ENCODE measurements around the gene MPC2. TPM values are rescaled to one million over a fixed set of nuclear protein-coding genes. Genes with fewer than 3 reads are reported as not detected.
A peak's percentile ranks its signal among the peaks of the same experiment; 100 is the strongest.

MPC2 gene
- total and polyA plus RNA-seq, 2 experiments from 2014 or later = 56.8 to 231 TPM

DNA sequence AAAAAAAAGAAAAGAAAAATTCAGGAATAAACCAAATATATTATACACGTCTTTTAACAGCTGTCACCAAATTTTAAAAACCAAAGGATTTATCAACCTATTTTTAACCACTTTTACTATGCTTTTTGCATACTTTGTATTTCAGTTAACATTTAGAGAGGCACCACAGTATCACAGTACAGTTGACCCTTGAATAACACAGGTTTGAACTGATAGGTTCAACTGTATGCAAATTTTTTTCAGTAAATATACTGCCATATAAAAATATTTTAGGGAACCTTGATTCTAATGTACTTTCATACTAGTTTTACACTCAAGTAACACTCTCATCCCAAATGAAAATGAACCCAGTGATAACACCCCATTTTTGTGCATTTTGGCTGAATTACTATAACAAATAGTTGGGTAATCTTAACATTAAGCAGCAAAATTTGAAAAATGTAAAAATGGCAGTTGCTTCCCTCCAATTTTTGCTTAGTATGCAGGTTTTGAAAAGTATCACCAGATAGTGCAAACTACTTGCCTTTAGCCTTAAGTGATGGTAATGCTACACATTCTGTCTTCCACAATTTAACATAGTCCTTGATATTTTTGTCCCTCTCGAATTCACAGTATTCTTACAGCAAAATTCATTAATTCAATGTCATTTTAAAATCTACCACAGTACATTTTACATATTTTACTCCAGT lies 12.2 kb downstream of the MPC2 start:
- H3K4me3 ChIP-seq = no peak overlapping the region
- H3K27ac ChIP-seq = no peak overlapping the region
- no peaks in the 10 kb centered on the region for H3K9me3 ChIP-seq (ENCODE audit: low read depth)
- no peaks in the 10 kb centered on the region for H3K27me3 ChIP-seq
- peaks cover 6% of the 10 kb centered on the region for H3K4me1 ChIP-seq (ENCODE audit: low read depth)
- H3K36me3 ChIP-seq = peaks cover 7% of the 10 kb centered on the region
- TF ChIP-seq, protein P1, sequence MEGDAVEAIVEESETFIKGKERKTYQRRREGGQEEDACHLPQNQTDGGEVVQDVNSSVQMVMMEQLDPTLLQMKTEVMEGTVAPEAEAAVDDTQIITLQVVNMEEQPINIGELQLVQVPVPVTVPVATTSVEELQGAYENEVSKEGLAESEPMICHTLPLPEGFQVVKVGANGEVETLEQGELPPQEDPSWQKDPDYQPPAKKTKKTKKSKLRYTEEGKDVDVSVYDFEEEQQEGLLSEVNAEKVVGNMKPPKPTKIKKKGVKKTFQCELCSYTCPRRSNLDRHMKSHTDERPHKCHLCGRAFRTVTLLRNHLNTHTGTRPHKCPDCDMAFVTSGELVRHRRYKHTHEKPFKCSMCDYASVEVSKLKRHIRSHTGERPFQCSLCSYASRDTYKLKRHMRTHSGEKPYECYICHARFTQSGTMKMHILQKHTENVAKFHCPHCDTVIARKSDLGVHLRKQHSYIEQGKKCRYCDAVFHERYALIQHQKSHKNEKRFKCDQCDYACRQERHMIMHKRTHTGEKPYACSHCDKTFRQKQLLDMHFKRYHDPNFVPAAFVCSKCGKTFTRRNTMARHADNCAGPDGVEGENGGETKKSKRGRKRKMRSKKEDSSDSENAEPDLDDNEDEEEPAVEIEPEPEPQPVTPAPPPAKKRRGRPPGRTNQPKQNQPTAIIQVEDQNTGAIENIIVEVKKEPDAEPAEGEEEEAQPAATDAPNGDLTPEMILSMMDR (IDR thresholded peaks at IDR 0.05; ENCODE audit: low read depth, low read length) = no peak
- DNase-seq (ENCODE audit: low read depth in 1 of 2, low spot score in 1 of 2) = no peak

DNA sequence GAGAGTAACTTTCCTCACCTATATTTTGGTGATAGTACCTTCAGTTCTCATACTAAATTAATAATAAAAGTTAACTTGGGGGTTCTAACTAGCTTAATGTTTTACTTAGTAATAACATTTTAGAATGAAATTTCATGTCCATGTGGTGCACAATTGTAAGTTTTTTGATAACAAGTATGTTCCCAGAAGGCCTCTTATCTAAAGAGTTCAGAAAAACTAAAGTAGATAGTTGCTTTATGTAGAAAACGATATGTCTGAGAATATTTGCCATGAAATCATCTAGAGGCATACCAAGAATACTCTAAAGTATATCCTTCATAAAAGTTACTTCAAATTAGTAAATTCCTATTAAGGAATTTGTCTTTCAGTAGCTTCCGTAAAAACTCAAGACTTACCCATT lies 12.8 kb downstream of the MPC2 start:
- H3K4me3 ChIP-seq = no peak overlapping the region
- H3K27me3 ChIP-seq = no peaks in the 10 kb centered on the region
- DNase-seq (ENCODE audit: low read depth in 1 of 2, low spot score in 1 of 2) = no peak
- TF ChIP-seq, protein P1 (IDR thresholded peaks at IDR 0.05; ENCODE audit: low read depth, low read length) = no peak
- peaks cover 11% of the 10 kb centered on the region for H3K36me3 ChIP-seq
- no peaks in the 10 kb centered on the region for H3K9me3 ChIP-seq (ENCODE audit: low read depth)
- H3K27ac ChIP-seq = no peak overlapping the region
- peaks cover 6% of the 10 kb centered on the region for H3K4me1 ChIP-seq (ENCODE audit: low read depth)

DNA sequence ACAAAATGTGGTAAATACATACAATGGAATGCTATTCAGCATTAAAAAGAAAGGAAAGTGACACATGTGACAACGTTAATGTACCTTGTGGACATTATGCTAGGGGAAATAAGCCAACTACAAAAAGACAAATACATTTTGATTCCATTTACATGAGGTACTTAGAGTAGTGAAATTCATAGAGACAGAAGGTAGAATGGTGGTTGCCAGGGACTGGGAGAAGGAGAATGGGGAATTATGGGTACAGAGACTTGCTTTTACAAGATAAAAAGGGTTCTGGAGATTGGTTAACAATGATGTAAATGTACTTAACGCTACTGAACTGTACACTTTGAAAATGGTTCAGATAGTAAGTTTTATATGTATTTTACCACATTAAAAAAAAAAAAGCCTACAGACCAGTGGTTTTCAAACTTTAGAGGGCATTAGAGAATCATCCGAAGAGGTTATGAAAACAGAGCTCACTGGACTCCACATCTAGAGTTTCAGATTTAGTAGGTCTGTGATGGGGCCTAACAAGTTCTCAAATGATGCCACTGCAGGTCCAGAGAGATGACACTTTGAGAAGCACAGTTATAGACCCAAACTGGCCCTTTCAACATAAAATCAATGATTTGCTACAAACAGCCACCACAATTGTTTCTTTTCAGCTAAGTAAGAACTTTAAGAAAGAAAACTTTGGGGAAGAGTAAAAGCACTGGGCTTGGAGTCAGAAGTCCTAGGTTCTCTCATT lies 13.4 kb downstream of the MPC2 start:
- Histone ChIP-seq H3K9me3 (ENCODE audit: low read depth) (no peaks in the 10 kb centered on the region), H3K27ac (no peak overlapping the region), H3K4me1 (ENCODE audit: low read depth) (peaks cover 6% of the 10 kb centered on the region), H3K36me3 (peaks cover 15% of the 10 kb centered on the region), H3K27me3 (no peaks in the 10 kb centered on the region), H3K4me3 (no peak overlapping the region)
- TF ChIP-seq, protein P1 (IDR thresholded peaks at IDR 0.05; ENCODE audit: low read depth, low read length) = no peak
- no peak for DNase-seq (ENCODE audit: low read depth in 1 of 2, low spot score in 1 of 2)

GRCh38 chr1:167922611-167923074 lies 14.2 kb downstream of the MPC2 start:
- Histone ChIP-seq H3K27me3 (no peaks in the 10 kb centered on the region), H3K4me1 (ENCODE audit: low read depth) (peaks cover 6% of the 10 kb centered on the region), H3K36me3 (peaks cover 20% of the 10 kb centered on the region), H3K9me3 (ENCODE audit: low read depth) (no peaks in the 10 kb centered on the region), H3K4me3 (no peak overlapping the region), H3K27ac (no peak overlapping the region)
- no peak for DNase-seq (ENCODE audit: low read depth in 1 of 2, low spot score in 1 of 2)
- TF ChIP-seq, protein P1 (IDR thresholded peaks at IDR 0.05; ENCODE audit: low read depth, low read length) = no peak

DNA sequence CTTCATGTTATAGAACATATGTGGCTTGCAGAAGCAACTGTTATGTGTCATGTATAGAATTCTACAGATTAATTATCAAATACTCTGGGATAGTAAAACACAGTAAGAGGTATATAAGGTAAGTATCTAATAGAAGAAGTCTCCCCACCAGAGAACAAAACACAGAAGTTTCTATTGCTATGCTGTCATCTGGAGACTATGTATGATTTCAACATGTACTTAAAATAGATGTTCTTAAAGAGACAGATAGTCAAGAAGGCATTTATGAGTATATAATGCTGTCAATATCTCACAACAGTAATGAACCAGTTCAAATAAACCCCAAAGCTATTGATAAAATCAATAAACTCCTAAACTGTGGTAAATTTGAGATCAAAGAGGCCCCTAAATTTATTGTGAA lies 14.8 kb downstream of the MPC2 start:
- TF ChIP-seq, protein P1 (IDR thresholded peaks at IDR 0.05; ENCODE audit: low read depth, low read length) = no peak
- peak in 1 of 2 donors; percentile 41 for DNase-seq (ENCODE audit: low read depth in 1 of 2, low spot score in 1 of 2)
- H3K9me3 ChIP-seq (ENCODE audit: low read depth) = no peaks in the 10 kb centered on the region
- H3K27ac ChIP-seq = no peak overlapping the region
- H3K4me1 ChIP-seq (ENCODE audit: low read depth) = peaks cover 6% of the 10 kb centered on the region
- H3K36me3 ChIP-seq = peaks cover 21% of the 10 kb centered on the region
- no peak overlapping the region for H3K4me3 ChIP-seq
- no peaks in the 10 kb centered on the region for H3K27me3 ChIP-seq

All from cardiac muscle cell (in vitro differentiated cells and primary cell).